ENCODE data around the gene ZEB2.

ZEB2 gene

DNA sequence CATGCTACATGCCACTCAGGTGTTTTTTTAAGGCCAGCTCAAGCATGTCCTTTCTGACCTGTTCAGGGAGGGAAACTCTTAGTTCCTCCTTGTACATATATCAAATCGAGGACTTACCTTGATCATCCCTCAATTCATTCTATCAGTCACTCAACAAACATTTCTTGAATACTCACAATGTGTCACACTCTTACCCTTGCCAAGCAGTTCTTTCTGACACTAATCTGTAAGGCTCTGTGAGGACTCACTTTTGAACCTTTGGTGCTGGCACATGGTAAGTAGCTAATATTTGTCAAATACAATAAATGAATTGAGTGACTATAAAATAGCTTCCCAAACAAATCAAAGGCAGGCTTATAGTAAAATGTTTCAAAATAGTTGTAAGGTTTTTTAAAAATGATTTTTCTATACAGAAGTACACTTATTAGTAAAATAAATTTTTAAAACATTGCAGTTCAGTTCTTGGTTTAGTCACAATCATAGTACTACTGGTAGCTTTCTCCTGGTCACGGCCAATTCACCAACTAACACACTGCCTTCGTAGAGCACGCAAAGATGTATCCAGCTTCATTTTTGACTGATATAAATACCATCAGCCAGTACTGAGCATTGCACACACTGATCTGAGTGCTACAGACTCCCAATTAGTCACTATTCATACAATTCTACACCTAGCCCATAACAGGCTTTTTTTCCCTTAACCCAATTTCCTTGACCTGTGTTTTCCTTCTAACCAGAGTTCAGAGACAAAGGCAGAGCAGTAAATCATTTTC is 50.9 kb downstream of the ZEB2 start:
- DNase-seq, result no peak

DNA sequence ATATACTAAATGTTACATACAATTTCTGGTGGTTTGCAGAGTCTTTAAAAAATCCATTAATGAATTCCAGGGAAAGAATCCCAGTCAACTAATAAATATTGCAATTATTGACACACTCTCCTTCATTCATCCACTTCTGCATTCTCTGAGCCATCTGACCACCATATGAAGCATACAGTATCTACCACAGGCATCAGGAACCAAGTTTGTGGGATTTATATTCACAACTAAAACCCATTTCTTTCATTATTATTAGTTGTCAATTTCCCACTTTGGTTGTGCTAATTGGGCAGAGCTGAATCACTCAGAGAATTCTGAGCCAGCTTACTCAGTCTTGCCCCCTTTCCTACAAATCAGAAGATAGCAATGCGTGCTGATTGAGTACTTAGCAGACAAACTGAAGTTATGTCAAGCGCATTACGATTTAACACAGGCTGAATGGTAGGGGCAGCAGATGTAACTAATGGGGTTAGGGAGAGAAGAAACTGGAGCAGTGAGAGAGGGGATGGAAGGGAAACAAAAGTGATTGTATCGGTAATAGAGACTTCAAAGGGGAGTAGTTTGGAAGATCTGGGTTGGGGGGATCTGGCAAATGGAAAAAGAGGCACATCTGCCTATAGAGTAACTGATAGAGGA is 52.3 kb downstream of the ZEB2 start:
- no peak for DNase-seq

DNA sequence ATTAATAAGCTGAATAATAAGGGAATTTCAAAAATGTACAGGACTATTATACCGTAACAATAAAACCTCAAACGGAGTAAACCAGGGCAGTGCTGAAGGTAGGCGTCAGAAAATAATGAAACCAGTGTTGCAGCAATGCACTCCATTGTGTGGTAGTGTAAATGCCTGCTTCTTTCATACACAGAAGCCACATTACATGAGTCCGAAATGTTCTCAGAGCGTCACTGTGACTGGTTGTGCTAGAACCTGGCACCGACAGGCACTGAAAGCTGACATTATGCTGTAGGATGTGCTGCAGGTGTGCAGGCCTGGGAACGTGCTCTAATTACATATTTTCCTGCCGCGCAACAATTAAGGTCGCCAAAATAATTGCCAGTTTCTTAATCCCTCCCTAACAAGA is 53.3 kb downstream of the ZEB2 start:
- DNase-seq, result no peak

DNA sequence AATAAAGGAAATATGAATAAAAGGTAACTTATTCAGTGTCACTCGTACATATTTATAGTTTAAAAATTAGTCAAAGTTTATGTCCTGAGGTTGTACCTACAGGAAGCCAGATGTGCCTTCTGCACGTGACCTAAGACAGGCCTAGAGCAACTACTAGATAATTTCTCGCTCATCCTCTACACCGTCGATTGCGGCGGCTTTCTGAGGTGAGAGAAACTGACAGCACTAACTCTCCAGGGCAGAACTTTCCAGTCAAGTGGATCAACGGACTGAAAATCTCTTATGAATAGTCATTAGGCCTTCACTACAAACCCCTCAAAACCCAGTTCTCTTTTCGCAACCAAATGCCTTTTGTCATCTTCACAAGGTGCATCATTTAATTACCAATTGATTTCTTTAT is 54.2 kb downstream of the ZEB2 start:
- DNase-seq, result no peak

DNA sequence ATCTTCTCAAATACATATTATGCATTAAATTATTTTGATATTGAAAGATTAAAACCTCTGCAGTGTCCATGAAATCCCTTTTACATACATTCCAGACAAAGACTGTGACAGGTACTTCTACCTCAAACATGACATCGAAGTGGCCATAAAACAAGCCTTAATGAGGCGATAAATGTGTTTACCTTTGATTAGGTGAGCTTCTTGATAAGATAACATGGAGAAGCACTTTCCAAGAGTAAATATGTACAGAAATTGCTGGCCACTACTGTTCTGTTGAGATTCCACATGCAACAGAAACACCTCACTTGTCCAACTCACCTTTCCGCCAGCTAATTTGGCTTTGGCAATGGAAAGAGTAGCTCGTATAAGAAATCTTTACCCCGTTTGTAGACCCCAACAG is 55.2 kb downstream of the ZEB2 start:
- no peak for DNase-seq

DNA sequence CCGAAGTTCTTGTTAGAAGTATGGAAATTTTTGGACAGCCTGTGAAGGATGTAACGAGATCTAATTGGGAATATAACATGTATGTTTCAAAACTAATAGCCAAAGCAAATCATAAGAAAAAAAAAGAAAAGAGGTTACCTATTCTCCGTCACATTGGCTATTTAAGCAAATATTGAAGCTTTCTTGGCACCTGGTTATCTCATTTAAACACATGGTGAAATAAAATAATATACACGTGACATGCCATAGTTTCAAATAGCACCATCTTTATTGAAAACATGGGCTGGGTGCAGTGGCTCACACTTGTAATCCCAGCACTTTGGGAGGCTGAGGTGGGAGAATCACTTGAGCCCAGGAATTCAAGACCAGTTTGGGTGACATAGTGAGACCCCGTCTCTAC is 56.7 kb downstream of the ZEB2 start:
- no peak for DNase-seq

DNA sequence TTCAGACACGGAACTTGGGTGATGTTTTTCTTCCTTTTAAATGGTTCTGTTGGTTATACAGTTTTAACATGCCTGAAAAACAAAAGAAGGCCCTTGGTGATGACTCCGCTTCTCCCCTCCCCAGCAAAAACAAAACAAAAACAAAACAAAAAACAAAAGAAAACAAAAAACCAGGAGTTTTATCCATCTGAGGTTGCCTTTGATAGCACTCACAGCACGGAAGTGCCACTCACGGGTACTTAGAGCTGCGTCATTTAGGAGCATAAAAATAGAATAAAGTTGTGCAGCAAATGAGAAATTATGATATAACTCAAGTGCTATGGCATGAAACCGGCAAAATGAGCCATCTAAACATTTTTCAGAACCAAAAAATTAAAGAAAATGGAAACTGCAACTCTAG is 57.7 kb downstream of the ZEB2 start:
- no peak for DNase-seq

DNA sequence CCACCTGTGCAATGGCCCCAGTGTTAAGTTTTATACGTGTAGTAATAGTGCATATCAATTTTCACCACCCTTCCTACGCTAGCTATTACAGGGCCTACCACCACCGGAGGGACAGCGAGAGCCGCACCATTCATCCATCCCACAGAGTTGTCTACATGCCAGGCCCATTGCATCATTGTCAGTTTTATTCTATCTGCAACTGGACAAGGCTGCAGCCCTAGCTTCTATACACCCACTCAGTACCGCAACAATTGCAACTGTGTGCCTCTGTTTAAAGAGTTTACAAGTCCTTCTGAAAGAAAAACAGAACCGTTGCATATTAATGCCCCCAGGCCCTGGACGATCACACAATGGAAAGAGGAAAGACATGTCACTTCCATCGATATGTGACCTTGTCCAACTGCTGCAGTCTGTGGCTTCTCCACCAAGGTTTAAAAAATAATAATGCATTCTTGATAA is 58.6 kb downstream of the ZEB2 start:
- peak; percentile 65 for DNase-seq

DNA sequence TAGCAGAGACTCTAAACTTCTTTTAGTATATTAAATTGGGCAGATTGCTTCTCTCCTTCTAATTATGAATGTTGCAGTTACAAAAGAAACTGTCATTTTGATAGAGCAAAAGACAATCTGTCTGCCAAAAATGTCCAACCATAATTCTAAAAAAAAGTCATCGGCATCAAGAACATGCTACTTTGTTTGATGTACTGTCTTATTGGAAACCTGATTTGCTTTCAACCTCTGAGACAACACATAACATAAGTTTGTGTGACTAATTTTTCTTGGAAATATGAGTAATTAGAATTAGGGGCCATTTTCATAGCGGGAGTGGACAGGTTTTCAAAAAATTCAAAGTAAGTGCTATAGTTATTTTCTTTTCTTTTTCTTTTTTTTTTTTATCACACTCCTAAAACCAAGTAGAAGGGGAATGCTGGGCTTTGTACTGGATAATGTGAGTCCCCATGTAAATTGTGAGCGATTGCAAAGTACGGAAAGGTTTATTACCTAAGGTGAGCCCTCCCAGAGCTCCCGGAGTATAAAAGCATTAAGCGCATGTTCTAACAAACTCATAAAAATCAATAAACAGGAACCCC is 59.1 kb downstream of the ZEB2 start:
- DNase-seq, result no peak

DNA sequence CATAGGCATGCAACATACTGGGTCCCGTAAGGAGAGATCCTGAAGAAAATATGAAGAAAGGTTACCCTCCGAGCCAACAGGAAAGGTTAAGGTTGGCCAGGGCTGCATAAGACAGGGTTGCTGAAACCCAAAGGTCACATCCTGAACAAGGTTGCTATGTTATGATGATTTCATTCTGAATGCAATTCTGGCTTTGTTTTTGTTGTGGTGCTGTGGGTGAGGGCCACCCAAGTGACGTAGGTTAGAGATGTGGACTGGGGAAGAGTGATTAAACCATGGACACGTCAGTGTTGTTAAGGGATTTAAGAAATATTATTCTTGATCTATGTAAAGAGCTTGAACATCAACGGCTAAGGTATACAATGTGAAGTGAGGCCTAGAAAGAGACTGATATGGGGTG is 60.0 kb downstream of the ZEB2 start:
- DNase-seq, result no peak

DNA sequence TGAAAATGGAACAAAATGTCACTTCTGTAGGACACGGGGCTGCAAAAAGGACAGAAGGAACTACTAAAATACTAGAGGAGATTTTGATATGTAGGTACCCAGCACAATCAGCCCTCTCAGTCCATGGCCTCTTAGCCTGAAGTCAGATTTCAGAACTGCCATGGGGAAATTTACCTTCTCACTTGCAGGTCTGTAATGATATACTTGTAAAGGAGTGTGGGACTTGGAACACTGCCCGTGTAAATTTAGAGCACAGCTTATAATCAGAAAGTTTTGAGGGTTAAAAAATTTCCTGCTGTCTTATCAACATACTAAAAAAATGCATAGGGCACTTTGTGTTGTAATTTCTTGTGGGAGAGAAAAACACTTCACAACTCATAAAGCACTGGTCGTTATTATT is 60.6 kb downstream of the ZEB2 start:
- DNase-seq, result no peak

DNA sequence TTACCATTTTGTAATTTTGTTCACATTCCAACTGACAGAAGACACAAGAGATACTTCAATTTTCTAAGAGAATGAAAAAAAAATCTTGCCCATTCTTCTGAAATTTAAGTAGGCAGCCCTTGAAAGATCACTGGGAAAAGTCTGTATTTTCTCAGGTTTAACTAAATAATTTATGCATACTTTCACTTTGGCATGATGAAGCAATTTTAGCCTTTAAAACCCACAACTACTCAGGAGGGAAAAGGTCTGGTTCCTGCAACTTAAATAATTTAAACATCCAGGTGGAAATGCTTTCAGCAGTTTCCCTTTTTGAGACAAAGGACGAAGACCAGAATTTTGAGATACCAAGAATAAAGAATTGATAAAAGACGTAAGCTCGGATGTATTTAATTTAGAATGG is 61.4 kb downstream of the ZEB2 start:
- DNase-seq, result no peak

DNA sequence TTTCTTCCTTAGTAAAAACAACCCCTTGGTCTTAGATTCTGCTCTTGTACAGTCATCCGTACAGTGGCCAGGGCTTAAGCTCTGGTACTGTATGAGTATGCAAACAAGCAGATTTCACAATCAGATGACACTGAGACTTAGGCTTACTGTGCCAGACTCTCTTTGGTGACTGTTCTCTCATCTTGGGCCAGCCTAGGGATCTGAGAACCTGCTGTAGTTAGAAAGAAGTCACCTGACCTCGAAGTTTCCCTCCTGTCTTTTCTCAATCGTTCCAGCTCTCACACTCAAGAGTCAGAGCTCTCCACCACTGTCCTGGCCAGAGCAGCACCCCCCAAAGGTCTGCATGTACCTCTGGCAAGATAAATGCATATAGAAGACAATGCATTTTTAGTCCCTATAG is 63.2 kb downstream of the ZEB2 start:
- DNase-seq, result peak; percentile 73

DNA sequence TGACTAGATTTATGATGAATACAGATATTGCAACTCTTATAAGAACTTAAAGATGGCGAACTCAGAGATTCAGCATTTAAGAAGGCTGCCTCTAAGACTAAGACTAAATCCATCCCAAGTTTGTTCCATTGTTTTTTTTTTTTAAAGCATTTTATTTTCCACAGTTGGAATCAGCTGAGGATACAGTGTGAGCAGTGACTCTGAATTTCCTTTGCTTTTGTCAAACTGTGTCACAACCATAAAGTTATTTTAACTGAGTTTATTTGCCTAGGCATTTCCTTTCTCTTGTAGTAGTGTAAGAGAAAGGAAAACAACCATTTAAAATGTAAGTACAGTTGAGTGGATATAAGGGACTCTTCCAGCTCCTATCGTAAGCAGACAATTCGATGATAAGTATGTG is 63.9 kb downstream of the ZEB2 start:
- DNase-seq, result no peak

DNA sequence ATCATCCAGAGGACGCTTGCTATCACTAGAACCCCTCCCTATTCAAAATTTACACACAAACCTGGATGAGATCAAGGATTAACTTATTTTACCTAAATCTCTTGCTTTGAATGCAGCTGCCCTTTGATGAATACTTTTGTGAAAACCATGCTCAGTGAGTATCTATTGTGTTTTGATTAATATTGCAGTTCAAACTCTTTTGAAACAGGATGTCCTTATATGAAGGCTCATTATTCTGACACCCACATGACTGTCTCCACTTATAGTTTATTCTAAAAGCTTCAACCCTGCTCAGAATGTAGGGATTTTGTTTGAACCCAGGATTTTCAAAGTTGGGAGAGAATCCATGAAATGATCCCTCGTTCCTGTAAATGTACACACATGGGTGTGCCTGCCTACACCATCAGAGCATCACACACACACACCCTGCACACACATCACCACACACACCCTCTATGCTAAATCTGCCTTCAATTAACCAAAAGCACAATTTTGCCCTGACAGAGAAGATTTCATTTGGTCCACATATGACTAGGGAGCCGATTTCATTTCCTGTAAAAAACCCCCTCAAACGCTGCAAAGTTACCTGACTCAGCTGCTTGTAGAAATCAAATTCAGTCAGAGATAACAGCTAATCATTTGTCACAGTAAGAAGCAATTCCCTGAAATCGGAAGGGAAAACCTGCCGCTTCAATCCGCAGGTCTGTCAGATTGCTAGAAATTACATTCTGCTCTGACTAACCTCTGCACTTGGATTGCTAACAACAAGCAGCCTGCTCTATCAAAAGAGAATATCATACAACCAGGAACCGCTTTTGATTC is 65.2 kb downstream of the ZEB2 start:
- DNase-seq, result no peak

DNA sequence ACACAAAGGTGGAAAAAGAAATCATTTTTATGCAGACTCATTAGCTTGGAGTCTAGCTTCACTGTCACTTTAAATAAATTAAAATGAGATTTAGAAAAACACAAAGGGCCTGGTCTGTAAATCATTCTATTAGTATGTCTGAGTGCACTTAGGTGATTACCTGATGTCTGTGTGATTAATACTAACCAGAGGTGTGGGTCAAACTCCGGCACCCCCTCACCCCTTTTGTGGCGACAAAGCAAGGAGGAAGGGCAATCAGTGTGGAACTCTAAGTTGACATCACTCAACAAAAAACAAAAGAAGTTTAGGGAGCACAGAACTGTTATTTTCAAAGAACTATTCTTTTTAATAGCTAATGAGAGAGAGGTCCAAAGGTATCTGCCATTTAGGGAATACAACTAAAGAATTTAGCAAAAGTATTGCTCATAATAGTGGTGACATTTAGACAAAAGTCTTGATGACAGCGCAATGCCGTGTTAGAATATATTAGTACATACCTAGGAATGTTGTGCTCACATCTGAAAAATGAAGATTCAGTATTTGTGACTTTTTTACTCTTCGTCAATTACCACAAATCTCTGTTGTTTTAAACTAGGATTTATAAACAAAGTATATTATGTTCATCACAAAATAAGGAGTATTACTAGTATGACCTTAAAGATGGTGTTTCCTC is 66.3 kb downstream of the ZEB2 start:
- DNase-seq, result no peak

DNA sequence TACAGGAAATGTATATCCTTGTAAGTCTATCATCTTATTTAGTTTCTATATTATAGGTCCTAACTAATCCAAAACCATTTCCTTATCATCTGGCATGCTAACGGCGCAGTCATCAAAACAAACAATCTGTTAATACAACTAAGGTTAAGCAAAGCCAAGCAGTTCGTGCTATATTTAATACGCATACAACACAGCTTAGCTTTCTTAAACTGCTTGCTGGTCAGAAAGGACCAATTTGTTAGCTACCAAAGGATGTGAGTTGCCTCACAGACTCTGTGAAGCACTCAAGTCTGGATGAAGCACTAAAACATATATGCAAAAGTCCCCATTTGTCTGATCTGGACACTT is 67.0 kb downstream of the ZEB2 start:
- DNase-seq, result no peak

DNA sequence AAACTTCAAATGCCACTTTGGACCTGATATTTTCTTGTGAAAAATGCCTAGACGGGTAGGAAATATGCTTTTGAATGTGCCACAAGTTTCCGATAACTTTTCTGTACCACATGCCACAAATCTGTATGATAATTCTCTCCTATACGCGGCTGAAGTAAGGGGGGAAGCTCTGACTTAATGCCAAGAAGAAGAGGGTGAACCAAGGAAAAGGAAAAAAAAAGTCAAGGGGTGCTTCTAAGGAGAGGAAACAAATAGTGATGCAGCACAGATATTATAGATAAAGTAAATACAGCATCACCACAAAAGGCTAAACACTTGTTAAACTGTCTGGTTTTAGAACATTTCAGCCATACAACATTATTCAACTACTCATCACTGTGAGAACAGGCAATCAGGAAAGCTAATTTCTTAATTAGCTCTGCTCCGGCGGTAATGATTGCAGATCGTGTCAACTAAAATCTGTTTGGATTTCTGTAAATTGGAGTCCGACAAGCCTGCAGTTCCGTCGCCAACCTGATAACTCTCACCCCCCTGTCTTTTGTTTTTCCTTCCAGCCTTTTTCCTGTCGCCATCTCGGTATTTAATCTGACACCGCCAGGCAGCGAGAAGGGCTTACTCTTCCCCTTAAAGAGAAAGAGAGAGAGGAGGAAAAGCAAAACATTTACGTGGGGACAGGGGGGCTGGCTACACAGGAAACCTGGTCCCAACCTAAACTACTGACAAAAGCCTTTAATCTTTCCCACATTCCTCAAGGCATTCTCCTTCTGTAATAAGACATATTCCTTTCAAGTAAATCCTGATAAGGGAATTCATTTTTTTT is 67.5 kb downstream of the ZEB2 start:
- DNase-seq, result peak; percentile 87

DNA sequence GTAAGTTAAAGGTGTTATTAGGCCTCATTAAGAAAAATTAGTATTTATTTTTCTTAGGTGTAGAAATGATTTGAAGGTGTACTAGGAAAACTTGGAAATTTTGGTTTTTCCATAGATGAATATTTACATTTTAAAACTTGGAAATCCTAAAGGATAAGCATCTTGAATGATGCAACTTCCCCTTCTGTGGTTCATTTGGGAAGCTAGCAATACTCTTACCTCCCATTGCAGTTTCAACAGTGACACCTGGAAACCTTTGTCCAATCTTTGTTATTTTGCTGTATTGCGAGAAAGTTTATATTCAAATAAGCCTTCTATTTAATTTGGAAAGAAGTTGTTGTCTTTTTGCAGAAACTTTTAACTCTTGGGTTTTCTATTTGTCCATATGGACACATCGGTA is 68.5 kb downstream of the ZEB2 start:
- DNase-seq, result no peak

DNA sequence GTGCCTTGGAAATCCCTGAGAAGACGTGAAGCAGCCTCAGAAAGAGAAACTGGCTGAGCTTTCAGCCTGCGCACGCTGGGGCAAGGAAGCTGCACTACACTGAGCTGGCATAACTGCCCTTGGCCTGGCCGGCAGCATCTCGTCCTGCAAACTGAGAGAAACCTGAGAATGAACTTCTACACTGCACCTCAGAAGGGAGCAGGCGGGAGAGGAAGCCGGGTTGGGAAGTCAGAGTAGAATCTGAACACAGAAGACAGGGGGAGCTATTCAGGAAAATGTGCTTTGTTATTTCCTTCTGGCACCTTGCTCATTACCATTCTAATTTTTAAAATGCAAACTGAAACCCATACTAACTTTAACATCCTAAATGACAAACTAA is 70.9 kb downstream of the ZEB2 start:
- DNase-seq, result peak; percentile 69

DNA sequence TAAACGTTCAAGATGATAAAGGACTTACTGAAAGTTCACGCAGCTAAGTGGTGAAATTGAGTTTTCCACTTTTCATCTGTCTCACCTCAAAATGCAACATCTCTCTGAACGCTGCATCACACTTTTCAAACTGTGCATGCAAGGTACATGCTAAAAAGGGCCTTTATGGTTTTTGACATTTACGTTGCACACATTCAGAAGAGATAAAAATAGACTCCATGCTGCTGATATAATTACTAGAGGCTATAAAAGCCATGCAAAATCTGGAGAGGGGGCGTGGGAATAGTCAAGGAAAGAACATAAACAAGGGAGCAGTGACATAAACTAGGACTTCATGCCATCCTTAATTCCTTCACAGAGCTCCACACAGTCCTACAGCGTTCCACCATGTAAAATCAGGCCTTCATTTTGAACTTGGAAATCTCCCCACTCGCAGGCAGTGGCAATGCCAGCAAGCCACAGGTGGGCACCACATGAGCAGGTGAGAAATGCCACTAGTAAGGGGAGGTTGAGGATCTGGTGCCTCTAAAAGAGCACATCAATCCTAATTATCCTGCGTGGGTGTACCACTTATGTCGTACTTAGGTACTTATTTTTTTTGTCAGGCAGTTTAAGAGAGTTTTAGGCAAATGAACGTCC is 71.4 kb downstream of the ZEB2 start:
- no peak for DNase-seq

DNA sequence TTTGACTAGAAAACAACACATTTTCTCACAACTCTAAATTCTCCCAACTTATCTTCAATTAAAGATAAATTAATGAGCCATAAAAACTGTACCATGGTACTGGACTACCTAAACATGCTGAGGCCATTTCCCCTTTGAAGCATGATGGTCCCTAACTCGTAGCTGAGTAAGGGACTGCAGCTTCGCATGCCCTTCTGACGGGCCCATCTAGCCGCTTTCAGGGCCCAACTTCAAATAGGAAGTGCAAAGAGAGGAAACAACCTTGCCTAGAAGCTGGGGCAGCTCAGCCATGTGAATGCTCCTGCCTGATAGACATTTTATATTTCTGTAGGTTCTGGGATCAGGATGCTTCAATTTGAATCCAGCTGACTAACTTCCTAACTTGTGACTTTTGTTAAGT is 72.4 kb downstream of the ZEB2 start:
- DNase-seq, result no peak

Data from islet precursor cell (in vitro differentiated cells).